HG02623 (cell line): ENCODE measurements around the gene THRB.
"Not testable (repeated sequence)": the region's sequence is repeated elsewhere in the genome, so short reads cannot be mapped to it uniquely, and the experiment has no call there.

ENCODE experiments used
- ATAC-seq: cut with Tn5 transposase; IDR thresholded peaks from one replicate; pipeline ENCODE4 v1.9.1; 2021; ENCODE audit warnings: moderate library complexity; ENCODE audit not compliant: unreplicated experiment

Gene THRB

GRCh38 chr3:24451461-24452099, 43.1 kb downstream of the THRB start:
- no peak for ATAC-seq

- ATAC-seq: no peak
Observed at GRCh38 chr3:24450160-24450907, 44.3 kb downstream of the THRB start.

- ATAC-seq: no peak
Observed at GRCh38 chr3:24447836-24448235, 46.8 kb downstream of the THRB start.

GRCh38 chr3:24446032-24446431, 48.6 kb downstream of the THRB start:
- no peak for ATAC-seq

- no peak for ATAC-seq
Observed at GRCh38 chr3:24443476-24443875, 51.2 kb downstream of the THRB start.

- ATAC-seq: no peak
Observed at GRCh38 chr3:24440760-24441464, 53.7 kb downstream of the THRB start.

GRCh38 chr3:24439021-24439420, 55.6 kb downstream of the THRB start:
- ATAC-seq: no peak

GRCh38 chr3:24437326-24437725, 57.3 kb downstream of the THRB start:
- no peak for ATAC-seq

- no peak for ATAC-seq
Observed at GRCh38 chr3:24435584-24435983, 59.1 kb downstream of the THRB start.

- no peak for ATAC-seq
Observed at GRCh38 chr3:24434651-24435050, 60.0 kb downstream of the THRB start.

GRCh38 chr3:24433838-24434591, 60.6 kb downstream of the THRB start:
- ATAC-seq: no peak

- ATAC-seq: no peak
Observed at GRCh38 chr3:24432989-24433388, 61.7 kb downstream of the THRB start.

- no peak for ATAC-seq
Observed at GRCh38 chr3:24428481-24428880, 66.2 kb downstream of the THRB start.

GRCh38 chr3:24426896-24427295, 67.8 kb downstream of the THRB start:
- no peak for ATAC-seq

GRCh38 chr3:24420829-24421228, 73.8 kb downstream of the THRB start:
- ATAC-seq: not testable (repeated sequence)

- ATAC-seq: no peak
Observed at GRCh38 chr3:24420224-24420623, 74.4 kb downstream of the THRB start.

- no peak for ATAC-seq
Observed at GRCh38 chr3:24419067-24419791, 75.4 kb downstream of the THRB start.

GRCh38 chr3:24417730-24418129, 76.9 kb downstream of the THRB start:
- ATAC-seq: no peak

GRCh38 chr3:24416224-24416623, 78.4 kb downstream of the THRB start:
- ATAC-seq: no peak

- ATAC-seq: no peak
Observed at GRCh38 chr3:24415824-24416223, 78.8 kb downstream of the THRB start.

GRCh38 chr3:24413662-24414061, 81.0 kb downstream of the THRB start:
- not testable (repeated sequence) for ATAC-seq
